NCI-H2107 treated with DMSO at 0.1 percent for 48 hours (cell line): ENCODE results near the gene USP32.
"Not testable (repeated sequence)": the region's sequence is repeated elsewhere in the genome, so short reads cannot be mapped to it uniquely, and the experiment has no call there.

Source experiments
- DNase-seq: peaks from one replicate; lab custom pipeline; 2025; ENCODE audit not compliant: unreplicated experiment; lab: John Stamatoyannopoulos, UW

Gene USP32

GRCh38 chr17:60333628-60334031 lies 58.3 kb downstream of the USP32 start:
- DNase-seq = peak; percentile 68

GRCh38 chr17:60333072-60333471 lies 58.9 kb downstream of the USP32 start:
- DNase-seq = not testable (repeated sequence)

GRCh38 chr17:60332574-60332973 lies 59.4 kb downstream of the USP32 start:
- DNase-seq = no peak

GRCh38 chr17:60330731-60331130 lies 61.2 kb downstream of the USP32 start:
- DNase-seq = no peak

GRCh38 chr17:60328679-60329078 lies 63.3 kb downstream of the USP32 start:
- no peak for DNase-seq

- DNase-seq = no peak
Measured at GRCh38 chr17:60327901-60328273, 64.0 kb downstream of the USP32 start.

DNA sequence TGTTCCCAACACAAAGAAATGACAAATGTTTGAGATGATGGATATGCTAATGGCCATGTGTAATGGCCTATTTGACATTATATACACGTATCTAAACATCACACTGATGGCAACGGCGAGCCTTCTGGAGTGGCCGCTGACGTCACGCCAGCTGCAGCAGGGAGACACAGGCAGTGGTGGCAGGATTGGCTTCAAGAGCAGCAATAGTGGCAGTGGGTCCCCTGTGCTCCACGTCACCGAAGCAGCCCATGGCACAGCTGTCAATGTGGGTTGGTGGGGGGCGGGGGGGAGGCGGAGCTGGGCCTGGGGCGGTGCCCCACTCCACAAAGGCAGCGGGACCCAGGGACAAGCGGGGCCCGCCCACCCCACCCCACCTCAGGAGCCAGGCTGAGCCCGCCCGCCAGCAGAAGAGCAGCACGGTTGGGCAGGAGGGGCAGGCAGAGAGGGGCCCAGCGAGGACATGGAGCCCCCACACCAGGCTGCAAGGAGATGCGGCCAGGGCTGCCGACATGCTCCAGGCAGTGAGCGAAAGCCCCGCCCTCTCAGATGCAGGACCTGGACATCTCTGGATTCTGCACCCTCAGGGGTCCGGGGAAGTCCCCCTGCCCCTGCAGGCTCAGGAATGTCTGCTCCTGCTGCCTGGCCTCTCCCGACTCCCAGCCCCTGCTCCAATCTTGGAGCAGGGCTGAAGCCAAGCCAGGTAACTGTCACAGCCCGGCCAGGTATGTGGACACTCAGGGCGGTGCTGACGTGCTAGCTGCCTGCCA lies 64.6 kb downstream of the USP32 start:
- DNase-seq = no peak

DNA sequence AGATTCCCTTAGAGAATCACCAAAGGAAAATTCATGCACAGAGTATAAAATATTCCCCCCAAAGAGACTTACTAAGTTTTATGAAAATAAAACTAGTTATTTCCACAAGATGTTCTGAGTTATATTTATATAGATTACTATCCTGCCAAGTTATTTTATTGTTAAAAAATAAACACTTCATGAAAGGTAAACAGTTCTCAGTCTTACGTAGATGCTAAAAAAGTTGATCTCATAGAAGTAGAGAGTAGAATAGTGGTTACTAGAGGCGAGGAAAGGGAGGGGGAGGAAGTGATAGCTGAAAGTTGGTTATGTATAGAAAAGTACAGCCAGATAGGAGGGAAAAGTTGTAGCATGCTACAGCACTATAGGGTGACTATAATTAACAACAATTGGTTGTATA lies 65.2 kb downstream of the USP32 start:
- DNase-seq = no peak

DNA sequence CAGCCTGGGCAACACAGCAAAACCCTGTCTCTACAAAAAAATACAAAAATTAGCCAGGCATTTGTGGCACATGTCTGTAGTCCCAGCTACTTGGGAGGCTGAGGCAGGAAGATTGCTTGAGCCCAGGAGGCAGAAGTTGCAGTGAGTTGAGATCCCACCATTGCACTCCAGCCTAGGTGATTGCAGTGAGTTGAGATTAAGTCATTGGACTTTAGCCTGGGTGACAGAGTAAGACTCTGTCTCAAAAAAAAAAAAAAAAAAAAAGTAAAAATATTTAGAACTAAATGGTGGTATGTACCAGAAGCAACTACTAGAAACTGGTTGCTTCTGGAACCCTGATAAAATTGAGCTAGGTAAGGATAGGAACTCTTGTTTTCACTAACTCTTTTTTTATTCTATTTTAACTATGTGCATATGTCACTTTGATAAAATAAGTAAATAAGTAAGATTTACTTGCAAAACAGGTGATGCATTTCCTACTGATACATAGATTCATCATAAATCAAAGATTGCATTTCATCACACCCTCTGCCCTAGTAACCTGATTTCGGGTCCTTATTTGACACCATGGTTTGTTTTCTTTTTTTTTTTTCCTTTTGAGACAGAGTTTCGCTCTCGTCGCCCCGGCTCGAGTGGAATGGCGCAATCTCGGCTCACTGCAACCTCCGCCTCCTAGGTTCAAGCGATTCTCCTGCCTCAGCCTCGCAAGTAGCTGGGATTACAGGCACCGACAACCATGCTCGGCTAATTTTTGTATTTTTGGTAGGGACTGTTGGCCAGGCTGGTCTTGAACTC lies 66.0 kb downstream of the USP32 start:
- DNase-seq = no peak

DNA sequence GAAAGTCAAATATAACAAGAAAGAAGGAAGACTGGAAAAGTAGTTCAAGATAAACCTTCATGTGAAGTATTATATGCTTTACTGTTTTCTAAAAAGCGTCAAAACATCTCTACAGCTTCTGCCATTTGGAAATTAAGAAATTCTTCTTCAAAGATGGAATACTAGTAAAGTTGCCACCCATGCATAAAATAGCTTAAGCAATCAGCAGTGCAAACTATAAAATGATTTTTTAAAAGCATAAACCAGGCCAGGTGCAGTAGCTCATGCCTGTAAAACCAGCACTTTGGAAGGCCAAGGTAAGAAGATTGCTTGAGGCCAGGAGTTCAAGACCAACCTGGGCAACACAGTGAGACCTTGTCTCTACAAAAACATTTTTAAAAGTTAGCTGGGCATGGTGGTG lies 68.2 kb downstream of the USP32 start:
- DNase-seq = no peak

DNA sequence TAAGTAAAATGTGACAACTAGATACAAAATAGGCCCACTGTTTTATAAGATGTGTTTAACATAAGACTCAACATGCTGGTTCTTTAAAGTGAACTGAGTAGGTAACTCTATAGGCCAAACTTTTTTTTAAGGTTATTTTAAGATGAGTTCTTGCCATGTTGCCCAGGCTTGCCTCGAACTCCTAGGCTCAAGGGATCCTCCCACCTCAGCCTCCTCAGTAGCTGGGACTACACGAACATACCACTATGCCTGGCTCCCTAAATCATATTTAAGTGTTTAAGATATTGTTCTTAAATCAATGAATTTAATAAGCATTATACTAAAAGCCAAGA lies 69.9 kb downstream of the USP32 start:
- DNase-seq = no peak

DNA sequence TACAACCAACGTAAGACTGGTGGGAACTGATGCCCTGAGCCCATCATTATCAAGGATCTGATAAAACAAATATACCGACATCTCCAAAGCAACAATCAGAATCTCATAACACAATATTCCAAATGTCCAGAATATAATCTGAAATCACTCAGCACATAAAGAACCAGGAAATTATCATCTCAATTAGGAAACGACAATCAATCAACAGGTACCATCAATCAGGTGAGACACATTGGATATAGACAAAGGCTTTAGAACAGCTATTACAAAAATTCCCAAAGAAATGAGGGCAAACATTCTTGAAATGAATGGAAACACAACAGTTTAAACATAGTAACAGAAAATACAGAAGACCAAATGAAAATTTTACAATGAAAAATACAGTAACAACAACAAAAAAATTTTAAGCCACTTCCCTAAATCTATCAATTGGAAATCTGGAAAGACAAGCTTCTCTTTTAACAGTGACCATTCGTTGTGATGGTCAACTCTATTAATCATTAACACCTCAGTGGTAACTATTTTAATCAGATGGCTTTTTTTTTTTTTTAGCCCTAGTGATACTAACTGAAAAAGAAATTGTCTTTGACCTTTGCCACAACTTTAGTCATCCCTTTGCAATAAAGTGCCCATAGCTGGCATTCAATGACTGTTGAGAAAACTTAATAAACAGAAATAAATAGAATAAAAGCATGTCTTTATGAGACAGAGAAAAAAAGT lies 70.4 kb downstream of the USP32 start:
- DNase-seq = no peak

- DNase-seq = no peak
Measured at GRCh38 chr17:60318830-60319229, 73.1 kb downstream of the USP32 start.

DNA sequence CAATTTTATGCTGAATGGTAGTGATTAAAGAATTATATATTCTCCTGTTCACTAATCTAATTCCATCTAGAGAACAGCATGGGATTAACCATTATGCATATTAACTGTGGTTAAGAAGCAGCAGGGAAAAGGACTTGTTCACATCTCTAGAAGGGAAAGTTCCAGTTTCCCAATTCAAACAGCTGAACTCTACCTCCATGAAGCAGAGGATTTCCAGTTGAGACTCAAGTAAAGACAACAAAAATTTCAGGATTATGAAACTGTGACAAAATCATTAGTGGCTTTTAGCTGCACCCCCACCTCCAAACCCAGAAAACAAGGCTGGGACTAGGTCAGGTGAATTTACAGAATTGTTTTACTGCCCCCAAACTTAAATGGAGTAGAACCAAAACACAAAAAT lies 73.6 kb downstream of the USP32 start:
- no peak for DNase-seq

GRCh38 chr17:60315650-60316049 lies 76.3 kb downstream of the USP32 start:
- no peak for DNase-seq

GRCh38 chr17:60314900-60315299 lies 77.0 kb downstream of the USP32 start:
- not testable (repeated sequence) for DNase-seq

GRCh38 chr17:60314423-60314822 lies 77.5 kb downstream of the USP32 start:
- DNase-seq = no peak

DNA sequence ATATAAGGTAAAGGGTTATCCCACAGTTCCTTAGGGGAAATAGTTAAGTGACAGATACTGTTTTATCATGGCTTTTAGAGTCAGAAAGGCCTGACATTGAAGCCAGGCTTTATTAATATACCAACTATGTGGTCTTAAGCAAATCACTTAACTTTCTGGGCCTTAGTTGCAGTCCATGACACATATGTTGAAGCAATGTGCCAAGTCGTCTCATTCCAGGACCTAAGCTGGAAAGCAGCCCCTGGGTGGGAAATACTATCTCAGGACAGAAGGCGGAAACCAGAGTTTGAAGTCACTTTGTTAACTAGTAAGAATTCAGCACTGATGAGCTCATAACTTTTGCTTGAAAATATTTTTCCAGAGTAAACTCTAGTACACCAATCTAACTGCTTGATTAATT lies 80.0 kb downstream of the USP32 start:
- no peak for DNase-seq

GRCh38 chr17:60311186-60311585 lies 80.7 kb downstream of the USP32 start:
- DNase-seq = no peak

GRCh38 chr17:60305141-60305540 lies 86.8 kb downstream of the USP32 start:
- DNase-seq = no peak

- DNase-seq = no peak
Measured at GRCh38 chr17:60304502-60304901, 87.4 kb downstream of the USP32 start.
